Fibroblast of mammary gland (primary cell): ENCODE results near the gene CDK14.

Experiments used
- DNase-seq: peaks from one replicate; pipeline ENCODE4 v3.0.0-alpha.2; 2010; ENCODE audit warnings: low read depth
- H3K4me3 ChIP-seq: 2 replicates; pipeline ENCODE4 v1.5.1; 2011; ENCODE audit warnings: low read depth, mild to moderate bottlenecking, low read length, moderate library complexity; ENCODE audit not compliant: control insufficient read depth
- CTCF ChIP-seq: conservative IDR thresholded peaks from 2 replicates; pipeline ENCODE4 v1.5.1; 2011; ENCODE audit warnings: low read depth, low read length, inconsistent platforms; ENCODE audit not compliant: control insufficient read depth, insufficient read depth

Gene CDK14

GRCh38 chr7:90957883-90958282 is 361.8 kb downstream of the CDK14 start:
- H3K4me3 ChIP-seq: no peak overlapping the region
- TF ChIP-seq CTCF: no peak
- DNase-seq: peak; percentile 37

- DNase-seq: peak; percentile 82
Measured at GRCh38 chr7:90958647-90959046, 362.5 kb downstream of the CDK14 start.

GRCh38 chr7:90961037-90961725 is 365.1 kb downstream of the CDK14 start:
- no peak overlapping the region for H3K4me3 ChIP-seq
- DNase-seq: peak; percentile 61
- no peak for TF ChIP-seq CTCF

More at GRCh38 chr7:90958647-90959046, 362.5 kb downstream of the CDK14 start:
- TF ChIP-seq CTCF: no peak
- no peak overlapping the region for H3K4me3 ChIP-seq

GRCh38 chr7:90965211-90965610 is 369.1 kb downstream of the CDK14 start:
- no peak for TF ChIP-seq CTCF
- DNase-seq: no peak

GRCh38 chr7:90966346-90966745 is 370.2 kb downstream of the CDK14 start:
- no peak for TF ChIP-seq CTCF
- no peak for DNase-seq

More at GRCh38 chr7:90965211-90965610, 369.1 kb downstream of the CDK14 start:
- no peak overlapping the region for H3K4me3 ChIP-seq

GRCh38 chr7:90968871-90969270 is 372.8 kb downstream of the CDK14 start:
- TF ChIP-seq CTCF: no peak
- DNase-seq: no peak
- H3K4me3 ChIP-seq: no peak overlapping the region

More at GRCh38 chr7:90966346-90966745, 370.2 kb downstream of the CDK14 start:
- H3K4me3 ChIP-seq: no peak overlapping the region
